HCT116 (cell line): ENCODE measurements around the gene ZWILCH. TPM values are rescaled to one million over a fixed set of nuclear protein-coding genes. Genes with fewer than 3 reads are reported as not detected.

Experiments used
- ATAC-seq: fragments of 200-7000 bp; cut with Tn5 transposase; 2 replicates; pipeline ENCODE4 v1.9.1; 2020; ENCODE audit warnings: mild to moderate bottlenecking, moderate library complexity
- BruUV-seq: library from RNA; stranded (reverse); fragments of 400-500 nt; replicated peaks from 2 replicates; lab custom pipeline; 2021; lab: Mats Ljungman, UMichigan
- CTCF ChIA-PET: fragments of 300-600 bp; sonication (Branson Sonifier 250); formaldehyde crosslinking; loops from one replicate; lab custom pipeline; 2021; ENCODE audit warnings: antibody characterized with exemption; lab: Charles Lee
- POLR2A ChIA-PET: fragments of 300-600, 350-600 bp; sonication (Branson Sonifier 250); formaldehyde crosslinking; loops from one replicate; lab custom pipeline; 2021; ENCODE audit warnings: antibody characterized with exemption; lab: Charles Lee
- RAD21 ChIA-PET, 2 experiments: fragments of 300-600 bp; sonication (Branson Sonifier 250); formaldehyde crosslinking; loops; one replicate each; lab custom pipeline; 2023; ENCODE audit warnings: low total read pairs in 2 of 2; ENCODE audit not compliant: uncharacterized antibody in 2 of 2, unreplicated experiment in 2 of 2, low non-redundant PET in 1 of 2; lab: Charles Lee
- DNase-seq: peaks from one replicate; pipeline ENCODE4 v3.0.0-alpha.2; 2010; ENCODE audit warnings: low read depth, low spot score
- H2AFZ ChIP-seq: fragments of 200-600 bp; shearing (Covaris generic), sonication (generic); 2 replicates; pipeline ENCODE4 v1.6.1; 2017; ENCODE audit warnings: low read depth, mixed run types, mixed read lengths, antibody characterized with exemption, low read length; ENCODE audit not compliant: poor library complexity, severe bottlenecking
- H3K27ac ChIP-seq: 2 replicates; pipeline ENCODE4 v1.5.1; 2012; ENCODE audit warnings: low read depth, low read length
- H3K27me3 ChIP-seq: fragments of 200-600 bp; sonication (generic); 2 replicates; pipeline ENCODE4 v1.6.1; 2016; ENCODE audit warnings: mixed run types, low read length, mixed read lengths; ENCODE audit not compliant: insufficient read depth
- H3K36me3 ChIP-seq, 2 experiments: fragments of 200-500 bp in 1 of 2; fragments of 200-600 bp in 1 of 2; sonication (Bioruptor generic) in 1 of 2; sonication (generic) in 1 of 2; 2 replicates each; pipeline versions ENCODE4 v1.5.1 to v1.6.1; 2014 to 2016; ENCODE audit warnings: low read length in 2 of 2, inconsistent platforms in 1 of 2, mixed read lengths in 1 of 2, mixed run types in 1 of 2; ENCODE audit not compliant: insufficient read depth in 2 of 2, control insufficient read depth in 1 of 2
- H3K4me1 ChIP-seq, 2 experiments: fragments of 200-600 bp in 1 of 2; sonication (generic) in 1 of 2; 2 replicates each; pipeline versions ENCODE4 v1.5.1 to v1.6.1; 2012 to 2017; ENCODE audit warnings: low read length in 2 of 2, inconsistent platforms in 1 of 2, mild to moderate bottlenecking in 1 of 2, mixed read lengths in 1 of 2, mixed run types in 1 of 2, moderate library complexity in 1 of 2; ENCODE audit not compliant: insufficient read depth in 2 of 2, control insufficient read depth in 1 of 2
- H3K4me2 ChIP-seq: fragments of 200-600 bp; sonication (generic); 2 replicates; pipeline ENCODE4 v1.6.1; 2017; ENCODE audit warnings: mixed run types, low read length, mixed read lengths
- H3K4me3 ChIP-seq, 2 experiments: fragments of 200-600 bp in 1 of 2; sonication (generic) in 1 of 2; replicated peaks in 1 of 2; 2 replicates each; pipeline ENCODE4 v1.5.1; 2011 to 2016; ENCODE audit warnings: low read length in 2 of 2, control low read depth in 1 of 2, low read depth in 1 of 2, mild to moderate bottlenecking in 1 of 2, mixed read lengths in 1 of 2, mixed run types in 1 of 2
- H3K79me2 ChIP-seq: fragments of 200-600 bp; sonication (generic); 2 replicates; pipeline ENCODE4 v1.6.1; 2017; ENCODE audit warnings: mild to moderate bottlenecking, mixed run types, low read length, moderate library complexity, mixed read lengths; ENCODE audit not compliant: insufficient read depth
- H3K9ac ChIP-seq: fragments of 200-600 bp; sonication (generic); 2 replicates; pipeline ENCODE4 v1.6.1; 2016; ENCODE audit warnings: low read length, mixed read lengths
- H3K9me2 ChIP-seq: fragments of 200-600 bp; sonication (generic), shearing (Covaris generic); 2 replicates; pipeline ENCODE4 v1.6.1; 2017; ENCODE audit warnings: mixed run types, mild to moderate bottlenecking, moderate library complexity; ENCODE audit not compliant: insufficient read depth
- H3K9me3 ChIP-seq, 2 experiments: fragments of 200-500 bp in 1 of 2; fragments of 200-600 bp in 1 of 2; sonication (Bioruptor generic) in 1 of 2; sonication (generic) in 1 of 2; 2 replicates each; pipeline ENCODE4 v1.6.1; 2014 to 2017; ENCODE audit warnings: low read length in 2 of 2, mixed read lengths in 2 of 2, inconsistent platforms in 1 of 2, low read depth in 1 of 2, mild to moderate bottlenecking in 1 of 2, mixed run types in 1 of 2, moderate library complexity in 1 of 2; ENCODE audit not compliant: control insufficient read depth in 1 of 2, insufficient read depth in 1 of 2
- H4K20me1 ChIP-seq: fragments of 200-600 bp; sonication (generic), shearing (Covaris generic); 2 replicates; pipeline ENCODE4 v1.6.1; 2017; ENCODE audit warnings: mixed run types, mild to moderate bottlenecking, moderate library complexity; ENCODE audit not compliant: insufficient read depth
- CBX3 ChIP-seq: IDR thresholded peaks from 2 replicates; pipeline ENCODE4 v1.6.1; 2012; ENCODE audit warnings: low read depth
- CEBPB ChIP-seq: IDR thresholded peaks from 2 replicates; pipeline ENCODE4 v1.6.1; 2012; ENCODE audit warnings: low read depth
- CTCF ChIP-seq, 3 experiments: fragments of 200-600 bp in 1 of 3; sonication (generic) in 1 of 3; IDR thresholded peaks in 2 of 3; conservative IDR thresholded peaks in 1 of 3; 2 replicates each; pipeline ENCODE4 v1.5.1; 2012 to 2017; ENCODE audit warnings: low read depth in 2 of 3, low read length in 2 of 3, antibody characterized with exemption in 1 of 3, borderline replicate concordance in 1 of 3, control low read depth in 1 of 3, mild to moderate bottlenecking in 1 of 3, mixed read lengths in 1 of 3, mixed run types in 1 of 3, moderate library complexity in 1 of 3; ENCODE audit not compliant: insufficient read depth in 1 of 3
- EGR1 ChIP-seq: IDR thresholded peaks from 2 replicates; pipeline ENCODE4 v1.6.1; 2012; ENCODE audit warnings: low read depth
- FOSL1 ChIP-seq: IDR thresholded peaks from 2 replicates; pipeline ENCODE4 v1.6.1; 2012; ENCODE audit warnings: low read depth
- JUND ChIP-seq: IDR thresholded peaks from 2 replicates; pipeline ENCODE4 v1.6.1; 2012
- POLR2AphosphoS5 ChIP-seq: IDR thresholded peaks from 2 replicates; pipeline ENCODE4 v1.6.1; 2011; ENCODE audit warnings: mild to moderate bottlenecking, low read depth, low read length, moderate library complexity
- RAD21 ChIP-seq: IDR thresholded peaks from 2 replicates; pipeline ENCODE4 v1.6.1; 2012; ENCODE audit warnings: low read depth, mild to moderate bottlenecking
- SP1 ChIP-seq: IDR thresholded peaks from 2 replicates; pipeline ENCODE4 v1.6.1; 2012; ENCODE audit warnings: low read depth
- YY1 ChIP-seq: IDR thresholded peaks from 2 replicates; pipeline ENCODE4 v1.6.1; 2011; ENCODE audit warnings: low read length, low read depth, moderate library complexity, mild to moderate bottlenecking; ENCODE audit not compliant: insufficient replicate concordance; ENCODE audit errors: extremely low read depth
- ZFX ChIP-seq: fragments of 450-650 bp; IDR thresholded peaks from 2 replicates; pipeline ENCODE4 v1.6.1; 2017
- ZNF274 ChIP-seq: fragments of 200-500 bp; sonication (Bioruptor generic); IDR thresholded peaks from 2 replicates; pipeline ENCODE4 v1.6.1; 2014; ENCODE audit warnings: mild to moderate bottlenecking, low read depth, low read length, inconsistent platforms
- intact Hi-C: fragments of 100-400 bp; cut with micrococcal nuclease; formaldehyde crosslinking; loops from 2 replicates; pipeline ENCODE4 v1.10.0; 2022
- total RNA-seq: library from RNA; stranded (reverse); gene quantifications from one replicate; pipeline ENCODE4 v1.2.1, GENCODE V29; 2021; ENCODE audit not compliant: unreplicated experiment

ZWILCH gene
- total RNA-seq, 1 experiment from 2014 or later = 25.8 TPM

DNA sequence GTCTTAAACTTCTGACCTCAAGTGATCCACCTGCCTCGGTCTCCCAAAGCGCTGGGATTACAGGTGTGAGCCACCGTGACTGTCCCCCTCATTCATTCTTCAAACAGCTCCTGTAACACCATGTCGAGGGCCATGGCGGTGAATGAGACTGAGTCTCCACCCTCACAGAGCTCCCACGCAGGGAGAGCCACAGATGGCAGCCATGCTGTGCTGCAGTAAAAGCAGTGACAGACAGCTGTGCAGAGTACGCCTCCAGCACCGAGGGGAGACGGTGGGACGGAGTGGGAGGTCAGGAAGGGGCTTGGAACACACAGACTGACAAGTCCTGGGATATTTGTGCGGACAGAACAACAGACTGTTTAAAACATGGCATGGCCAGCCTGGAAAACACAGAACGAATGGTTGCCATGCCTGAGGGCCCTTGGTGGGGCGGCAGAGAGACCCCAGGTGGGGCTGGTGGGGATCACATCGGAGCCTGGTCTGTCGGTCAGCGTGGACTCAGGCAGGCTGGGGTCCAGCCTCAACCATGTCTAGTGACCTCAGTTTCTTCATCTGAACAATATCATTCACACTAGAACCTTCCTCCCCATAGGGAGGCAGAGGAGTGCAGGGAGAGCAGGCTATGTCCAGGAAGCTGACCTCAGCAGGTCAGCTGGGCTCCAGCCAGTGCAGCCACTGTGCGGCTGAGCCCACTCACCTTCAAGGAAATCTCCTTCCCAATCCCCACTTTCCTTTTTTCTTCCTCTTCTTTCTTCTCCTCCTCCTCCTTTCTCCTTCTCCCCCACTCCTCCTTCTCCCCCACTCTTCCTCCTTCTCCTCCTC, 81.2 kb downstream of the ZWILCH start:
- Histone ChIP-seq H3K9ac (no peak overlapping the region), H3K9me2 (no peaks in the 10 kb centered on the region), H2AFZ (no peak overlapping the region)
- ATAC-seq = no peak
- DNase-seq = no peak
- no peak for TF ChIP-seq CBX3
- TF ChIP-seq CTCF (IDR thresholded peaks at IDR 0.05 in 2 of 3, conservative IDR thresholded peaks at IDR 0.05 in 1 of 3; ENCODE audit: borderline replicate concordance in 1 of 3, insufficient read depth in 1 of 3, low read depth in 2 of 3, low read length in 2 of 3) = no peak
- TF ChIP-seq, all 23 proteins: peak for 0
- ChIA-PET CTCF (interaction anchor here (1.7 kb wide), 1 partner anchor 265 kb away, joined by 5 read pairs; no protein-coding TSS in a partner anchor), RAD21 (no interaction called here), POLR2A (no interaction called here)
- intact Hi-C loops = no loop called here
- H3K4me3 ChIP-seq = no peak overlapping the region
- no peaks in the 10 kb centered on the region for H3K36me3 ChIP-seq
- no peaks in the 10 kb centered on the region for H3K79me2 ChIP-seq
- no peak overlapping the region for H3K27ac ChIP-seq
- H4K20me1 ChIP-seq = no peaks in the 10 kb centered on the region
- no peak overlapping the region for H3K4me2 ChIP-seq
- no peaks in the 10 kb centered on the region for H3K9me3 ChIP-seq
- peaks cover 0 to 10% of the 10 kb centered on the region in 2 experiments; a peak in 2 of 4 replicates for H3K4me1 ChIP-seq
- no TSS peak for BruUV-seq
- no peaks in the 10 kb centered on the region for H3K27me3 ChIP-seq

- Histone ChIP-seq H3K27me3 (no peaks in the 10 kb centered on the region), H3K4me2 (no peak overlapping the region), H3K9me2 (no peaks in the 10 kb centered on the region), H3K9me3 (no peaks in the 10 kb centered on the region), H2AFZ (no peak overlapping the region), H3K4me1 (peaks cover 0 to 10% of the 10 kb centered on the region in 2 experiments; a peak in 2 of 4 replicates), H3K27ac (no peak overlapping the region), H3K4me3 (no peak overlapping the region), H4K20me1 (no peaks in the 10 kb centered on the region), H3K79me2 (no peaks in the 10 kb centered on the region), H3K36me3 (no peaks in the 10 kb centered on the region), H3K9ac (no peak overlapping the region)
- CTCF ChIA-PET = no interaction called here
- TF ChIP-seq RAD21 = no peak
- TF ChIP-seq ZNF274 = no peak
- TF ChIP-seq POLR2AphosphoS5 = no peak
- no peak for TF ChIP-seq EGR1
- no peak for TF ChIP-seq ZFX
- TF ChIP-seq YY1 = no peak
- TF ChIP-seq CEBPB = no peak
- no peak for TF ChIP-seq FOSL1
- TF ChIP-seq JUND = no peak
- no peak for TF ChIP-seq SP1
- DNase-seq (no peak), ATAC-seq (no peak)
- RAD21 ChIA-PET = no interaction called here
- intact Hi-C loops = no loop called here
- BruUV-seq = no TSS peak
- POLR2A ChIA-PET = no interaction called here
Observed at GRCh38 chr15:66587020-66587419, 81.9 kb downstream of the ZWILCH start.
